Panc1 (cell line): ENCODE data around the gene OAT.

Source experiments
- CTCF ChIP-seq: fragments of 450-650 bp; IDR thresholded peaks from 2 replicates; pipeline ENCODE4 v1.5.1; 2017; ENCODE audit warnings: mild to moderate bottlenecking
- POLR2AphosphoS5 ChIP-seq: IDR thresholded peaks from 2 replicates; pipeline ENCODE4 v1.6.1; 2012; ENCODE audit warnings: mild to moderate bottlenecking, low read depth, low read length, moderate library complexity
- SIN3A ChIP-seq: IDR thresholded peaks from 2 replicates; pipeline ENCODE4 v1.6.1; 2012; ENCODE audit warnings: low read depth, mild to moderate bottlenecking, low read length, moderate library complexity, borderline replicate concordance; ENCODE audit not compliant: insufficient read depth
- TCF7L2 ChIP-seq: IDR thresholded peaks from 2 replicates; pipeline ENCODE4 v1.6.1; 2011; ENCODE audit warnings: mild to moderate bottlenecking, low read depth, low read length, inconsistent platforms

- no peak for TF ChIP-seq CTCF
- TF ChIP-seq POLR2AphosphoS5: no peak
- TF ChIP-seq TCF7L2: no peak
- no peak for TF ChIP-seq SIN3A
Observed at GRCh38 chr10:124376411-124376810, 42.3 kb downstream of the OAT start.
